SK-N-MC (cell line): ENCODE results near the gene METTL17.
"Not testable (repeated sequence)": the region's sequence is repeated elsewhere in the genome, so short reads cannot be mapped to it uniquely, and the experiment has no call there.

ENCODE experiments used
- EZH2 ChIP-seq: fragments of 200-600 bp; sonication (generic); IDR thresholded peaks from one replicate; pipeline ENCODE4 v1.6.1; 2017; ENCODE audit warnings: antibody characterized with exemption
- POLR2AphosphoS5 ChIP-seq: IDR thresholded peaks from 2 replicates; pipeline ENCODE4 v1.6.1; 2012; ENCODE audit warnings: mild to moderate bottlenecking, low read depth, low read length, borderline replicate concordance

GRCh38 chr14:20954736-20955537, 34.8 kb upstream of the METTL17 start, which contains the start of gene RNASE2:
- TF ChIP-seq EZH2, POLR2AphosphoS5: not testable (repeated sequence)
